SK-N-SH treated with all-trans-retinoic acid at 6 μM for 48 hours (cell line): ENCODE data around the gene PAPOLA.

Experiments used
- ARNTL ChIP-seq: fragments of 450-650 bp; formaldehyde crosslinking; IDR thresholded peaks from 2 replicates; pipeline ENCODE4 v1.5.0; 2020; ENCODE audit warnings: low read depth, mild to moderate bottlenecking, moderate library complexity, borderline replicate concordance
- ESRRG ChIP-seq: fragments of 250-450 bp; sonication (Bioruptor Pico); IDR thresholded peaks from 2 replicates; pipeline ENCODE4 v1.6.1; 2021; ENCODE audit warnings: mild to moderate bottlenecking
- GLIS3 ChIP-seq: fragments of 250-450 bp; sonication (Bioruptor Pico); IDR thresholded peaks from 2 replicates; pipeline ENCODE4 v1.5.0; 2020; ENCODE audit warnings: mild to moderate bottlenecking, moderate library complexity
- OSR1 ChIP-seq: fragments of 250-450 bp; sonication (Bioruptor Pico); IDR thresholded peaks from 2 replicates; pipeline ENCODE4 v1.8.0; 2022; ENCODE audit warnings: moderate library complexity, mild to moderate bottlenecking, inconsistent platforms
- RARB ChIP-seq: fragments of 250-450 bp; sonication (Bioruptor Pico); IDR thresholded peaks from 2 replicates; pipeline ENCODE4 v1.8.0; 2021; ENCODE audit warnings: mild to moderate bottlenecking, moderate library complexity
- ZFP3 ChIP-seq: fragments of 250-450 bp; sonication (Bioruptor Pico); IDR thresholded peaks from 2 replicates; pipeline ENCODE4 v1.5.0; 2020; ENCODE audit warnings: mild to moderate bottlenecking, moderate library complexity
- ZFP30 ChIP-seq: fragments of 450-650 bp; formaldehyde crosslinking; IDR thresholded peaks from 2 replicates; pipeline ENCODE4 v1.5.0; 2022; ENCODE audit warnings: mild to moderate bottlenecking, moderate library complexity
- ZNF565 ChIP-seq: fragments of 450-650 bp; formaldehyde crosslinking; conservative IDR thresholded peaks from 2 replicates; pipeline ENCODE4 v1.5.0; 2020; ENCODE audit warnings: low read depth, mild to moderate bottlenecking, moderate library complexity
- ZNF70 ChIP-seq: fragments of 450-650 bp; formaldehyde crosslinking; IDR thresholded peaks from 2 replicates; pipeline ENCODE4 v1.5.0; 2020; ENCODE audit warnings: mild to moderate bottlenecking, moderate library complexity
- ZNF8 ChIP-seq: fragments of 450-650 bp; formaldehyde crosslinking; IDR thresholded peaks from 2 replicates; pipeline ENCODE4 v1.5.0; 2020; ENCODE audit warnings: mild to moderate bottlenecking, moderate library complexity
- TF ChIP-seq, protein P1 (sequence below): fragments of 250-450 bp; sonication (Bioruptor Pico); IDR thresholded peaks from 2 replicates; pipeline ENCODE4 v1.8.0; 2020; ENCODE audit warnings: mild to moderate bottlenecking, moderate library complexity, borderline replicate concordance
- TF ChIP-seq, protein P2 (sequence below): fragments of 250-450 bp; sonication (Bioruptor Pico); IDR thresholded peaks from 2 replicates; pipeline ENCODE4 v1.5.1; 2020; ENCODE audit warnings: low read depth, mild to moderate bottlenecking, moderate library complexity
- TF ChIP-seq, protein P3 (sequence below): fragments of 250-450 bp; sonication (Bioruptor Pico); IDR thresholded peaks from 2 replicates; pipeline ENCODE4 v1.8.0; 2021; ENCODE audit warnings: low read depth, mild to moderate bottlenecking, moderate library complexity, borderline replicate concordance
- TF ChIP-seq, protein P4 (sequence below): fragments of 250-450 bp; sonication (Bioruptor Pico); IDR thresholded peaks from 2 replicates; pipeline ENCODE4 v1.5.1; 2021; ENCODE audit warnings: mild to moderate bottlenecking, moderate library complexity

DNA sequence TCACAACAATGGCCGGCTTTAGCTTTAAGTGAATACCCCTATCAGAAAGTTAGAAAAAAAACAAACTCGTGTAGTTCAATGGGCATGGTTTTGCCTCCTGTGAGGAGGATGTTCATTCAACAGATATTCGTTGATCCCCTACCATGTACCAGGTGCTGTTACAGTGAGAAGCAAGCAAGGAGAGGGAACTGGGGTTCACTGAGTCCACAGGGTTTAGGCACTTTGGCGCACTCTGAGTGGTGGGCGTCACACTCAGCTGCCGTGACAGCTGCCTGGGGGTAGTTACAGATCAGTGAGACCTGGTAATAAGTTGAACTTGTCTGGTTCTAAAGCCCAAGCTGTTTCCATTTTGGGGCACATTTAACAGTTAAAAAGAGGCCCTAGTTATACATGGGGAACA lies 74.2 kb downstream of the PAPOLA start:
- TF ChIP-seq ESRRG (CRISPR knock-in tag): no peak
- TF ChIP-seq, protein P1, sequence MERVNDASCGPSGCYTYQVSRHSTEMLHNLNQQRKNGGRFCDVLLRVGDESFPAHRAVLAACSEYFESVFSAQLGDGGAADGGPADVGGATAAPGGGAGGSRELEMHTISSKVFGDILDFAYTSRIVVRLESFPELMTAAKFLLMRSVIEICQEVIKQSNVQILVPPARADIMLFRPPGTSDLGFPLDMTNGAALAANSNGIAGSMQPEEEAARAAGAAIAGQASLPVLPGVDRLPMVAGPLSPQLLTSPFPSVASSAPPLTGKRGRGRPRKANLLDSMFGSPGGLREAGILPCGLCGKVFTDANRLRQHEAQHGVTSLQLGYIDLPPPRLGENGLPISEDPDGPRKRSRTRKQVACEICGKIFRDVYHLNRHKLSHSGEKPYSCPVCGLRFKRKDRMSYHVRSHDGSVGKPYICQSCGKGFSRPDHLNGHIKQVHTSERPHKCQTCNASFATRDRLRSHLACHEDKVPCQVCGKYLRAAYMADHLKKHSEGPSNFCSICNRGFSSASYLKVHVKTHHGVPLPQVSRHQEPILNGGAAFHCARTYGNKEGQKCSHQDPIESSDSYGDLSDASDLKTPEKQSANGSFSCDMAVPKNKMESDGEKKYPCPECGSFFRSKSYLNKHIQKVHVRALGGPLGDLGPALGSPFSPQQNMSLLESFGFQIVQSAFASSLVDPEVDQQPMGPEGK (CRISPR knock-in tag): no peak
- no peak for TF ChIP-seq ZNF70
- TF ChIP-seq ARNTL: no peak
- TF ChIP-seq OSR1 (CRISPR knock-in tag): no peak
- no peak for TF ChIP-seq RARB (CRISPR knock-in tag)
- TF ChIP-seq, protein P2, sequence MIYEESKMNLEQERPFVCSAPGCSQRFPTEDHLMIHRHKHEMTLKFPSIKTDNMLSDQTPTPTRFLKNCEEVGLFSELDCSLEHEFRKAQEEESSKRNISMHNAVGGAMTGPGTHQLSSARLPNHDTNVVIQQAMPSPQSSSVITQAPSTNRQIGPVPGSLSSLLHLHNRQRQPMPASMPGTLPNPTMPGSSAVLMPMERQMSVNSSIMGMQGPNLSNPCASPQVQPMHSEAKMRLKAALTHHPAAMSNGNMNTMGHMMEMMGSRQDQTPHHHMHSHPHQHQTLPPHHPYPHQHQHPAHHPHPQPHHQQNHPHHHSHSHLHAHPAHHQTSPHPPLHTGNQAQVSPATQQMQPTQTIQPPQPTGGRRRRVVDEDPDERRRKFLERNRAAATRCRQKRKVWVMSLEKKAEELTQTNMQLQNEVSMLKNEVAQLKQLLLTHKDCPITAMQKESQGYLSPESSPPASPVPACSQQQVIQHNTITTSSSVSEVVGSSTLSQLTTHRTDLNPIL (CRISPR knock-in tag): no peak
- no peak for TF ChIP-seq ZFP3 (CRISPR knock-in tag)
- TF ChIP-seq, protein P3, sequence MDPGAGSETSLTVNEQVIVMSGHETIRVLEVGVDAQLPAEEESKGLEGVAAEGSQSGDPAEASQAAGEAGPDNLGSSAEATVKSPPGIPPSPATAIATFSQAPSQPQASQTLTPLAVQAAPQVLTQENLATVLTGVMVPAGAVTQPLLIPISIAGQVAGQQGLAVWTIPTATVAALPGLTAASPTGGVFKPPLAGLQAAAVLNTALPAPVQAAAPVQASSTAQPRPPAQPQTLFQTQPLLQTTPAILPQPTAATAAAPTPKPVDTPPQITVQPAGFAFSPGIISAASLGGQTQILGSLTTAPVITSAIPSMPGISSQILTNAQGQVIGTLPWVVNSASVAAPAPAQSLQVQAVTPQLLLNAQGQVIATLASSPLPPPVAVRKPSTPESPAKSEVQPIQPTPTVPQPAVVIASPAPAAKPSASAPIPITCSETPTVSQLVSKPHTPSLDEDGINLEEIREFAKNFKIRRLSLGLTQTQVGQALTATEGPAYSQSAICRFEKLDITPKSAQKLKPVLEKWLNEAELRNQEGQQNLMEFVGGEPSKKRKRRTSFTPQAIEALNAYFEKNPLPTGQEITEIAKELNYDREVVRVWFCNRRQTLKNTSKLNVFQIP (CRISPR knock-in tag): no peak
- TF ChIP-seq ZFP30 (CRISPR knock-in tag): no peak
- no peak for TF ChIP-seq ZNF565 (CRISPR knock-in tag)
- no peak for TF ChIP-seq GLIS3 (CRISPR knock-in tag)
- TF ChIP-seq, protein P4, sequence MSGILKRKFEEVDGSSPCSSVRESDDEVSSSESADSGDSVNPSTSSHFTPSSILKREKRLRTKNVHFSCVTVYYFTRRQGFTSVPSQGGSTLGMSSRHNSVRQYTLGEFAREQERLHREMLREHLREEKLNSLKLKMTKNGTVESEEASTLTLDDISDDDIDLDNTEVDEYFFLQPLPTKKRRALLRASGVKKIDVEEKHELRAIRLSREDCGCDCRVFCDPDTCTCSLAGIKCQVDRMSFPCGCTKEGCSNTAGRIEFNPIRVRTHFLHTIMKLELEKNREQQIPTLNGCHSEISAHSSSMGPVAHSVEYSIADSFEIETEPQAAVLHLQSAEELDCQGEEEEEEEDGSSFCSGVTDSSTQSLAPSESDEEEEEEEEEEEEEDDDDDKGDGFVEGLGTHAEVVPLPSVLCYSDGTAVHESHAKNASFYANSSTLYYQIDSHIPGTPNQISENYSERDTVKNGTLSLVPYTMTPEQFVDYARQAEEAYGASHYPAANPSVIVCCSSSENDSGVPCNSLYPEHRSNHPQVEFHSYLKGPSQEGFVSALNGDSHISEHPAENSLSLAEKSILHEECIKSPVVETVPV (CRISPR knock-in tag): no peak
- TF ChIP-seq ZNF8 (CRISPR knock-in tag): no peak
